HG02759 (cell line): ENCODE results near the gene NSRP1.
A peak's percentile ranks its signal among the peaks of the same experiment; 100 is the strongest.
"Not testable (repeated sequence)": the region's sequence is repeated elsewhere in the genome, so short reads cannot be mapped to it uniquely, and the experiment has no call there.

Experiments used
- ATAC-seq: cut with Tn5 transposase; IDR thresholded peaks from one replicate; pipeline ENCODE4 v1.9.1; 2021; ENCODE audit warnings: mild to moderate bottlenecking, moderate library complexity; ENCODE audit not compliant: unreplicated experiment

Gene NSRP1

GRCh38 chr17:30116661-30117551 is at the start of gene NSRP1:
Gene NSRP1 (plus strand): TSS chr17:30116816. CDS start chr17:30116844, 28 bp downstream.
- peak; percentile 95 for ATAC-seq

- ATAC-seq, result no peak
Observed at GRCh38 chr17:30068465-30068864, 48.2 kb upstream of the NSRP1 start.

DNA sequence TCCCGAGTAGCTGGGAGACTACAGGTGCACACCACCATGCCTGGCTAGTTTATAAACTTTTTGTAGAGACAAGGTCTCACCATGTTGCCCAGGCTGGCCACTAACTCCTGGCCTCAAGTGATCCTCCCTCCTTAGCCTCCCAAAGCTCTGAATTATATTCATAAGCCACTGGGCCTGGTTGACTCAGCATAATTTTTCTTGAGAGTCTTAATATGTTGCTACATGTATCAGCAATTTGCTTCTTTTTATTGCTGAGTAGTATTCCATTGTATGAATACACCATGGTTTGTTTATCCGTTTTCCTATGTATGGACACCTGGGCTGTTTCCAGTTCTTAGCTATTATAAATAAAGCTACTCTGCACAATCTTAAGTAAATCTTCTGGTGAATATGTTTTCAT is 42.4 kb upstream of the NSRP1 start:
- ATAC-seq, result no peak

GRCh38 chr17:30074730-30075129 is 41.9 kb upstream of the NSRP1 start:
- ATAC-seq, result no peak

GRCh38 chr17:30082773-30083172 is 33.8 kb upstream of the NSRP1 start:
- ATAC-seq, result no peak

GRCh38 chr17:30084788-30085187 is 31.8 kb upstream of the NSRP1 start:
- no peak for ATAC-seq

- no peak for ATAC-seq
Observed at GRCh38 chr17:30086896-30087295, 29.7 kb upstream of the NSRP1 start.

DNA sequence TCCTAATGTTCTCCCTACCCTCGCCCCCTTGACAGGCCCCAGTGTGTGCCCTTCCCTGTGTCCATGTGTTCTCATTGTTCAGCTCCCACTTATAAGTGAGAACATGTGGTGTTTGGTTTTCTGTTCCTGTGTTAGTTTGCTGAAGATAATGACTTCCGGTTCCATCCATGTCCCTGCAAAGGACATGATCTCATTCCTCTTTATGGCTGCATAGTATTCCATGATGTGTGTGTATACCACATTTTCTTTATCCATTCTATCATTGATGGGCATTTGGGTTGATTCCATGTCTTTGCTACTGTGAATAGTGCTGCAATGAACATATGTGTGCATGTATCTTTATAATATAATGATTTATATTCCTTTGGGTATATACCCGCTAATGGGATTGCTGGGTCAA is 29.2 kb upstream of the NSRP1 start:
- not testable (repeated sequence) for ATAC-seq

DNA sequence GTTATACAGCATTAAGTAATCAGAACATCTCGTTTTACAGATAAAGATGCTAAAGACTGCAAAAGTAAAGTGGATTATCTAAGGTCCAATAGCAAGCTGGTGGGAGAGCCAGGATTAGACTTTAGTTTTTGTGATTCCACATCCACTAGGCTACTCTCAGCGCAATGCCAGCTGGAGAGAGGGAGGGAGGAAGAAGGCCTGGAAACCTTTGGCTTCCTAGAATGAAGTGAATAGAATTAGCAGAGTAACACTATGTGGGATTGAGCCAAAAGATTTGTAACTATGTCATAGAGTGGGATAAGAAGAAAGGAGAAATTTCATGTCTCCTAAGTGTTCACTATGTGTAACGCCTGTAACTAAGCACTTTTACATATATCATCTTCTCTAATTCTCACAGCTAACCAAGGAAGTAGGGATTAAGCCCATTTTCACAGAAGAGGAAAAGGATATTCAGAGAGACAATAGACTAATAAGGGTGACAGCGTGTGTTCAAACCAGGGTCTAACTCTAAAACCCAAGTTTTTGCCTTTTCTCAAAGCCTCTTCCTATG is 25.4 kb upstream of the NSRP1 start:
- ATAC-seq, result no peak

GRCh38 chr17:30091771-30092170 is 24.8 kb upstream of the NSRP1 start:
- no peak for ATAC-seq

- no peak for ATAC-seq
Observed at GRCh38 chr17:30092886-30093285, 23.7 kb upstream of the NSRP1 start.

DNA sequence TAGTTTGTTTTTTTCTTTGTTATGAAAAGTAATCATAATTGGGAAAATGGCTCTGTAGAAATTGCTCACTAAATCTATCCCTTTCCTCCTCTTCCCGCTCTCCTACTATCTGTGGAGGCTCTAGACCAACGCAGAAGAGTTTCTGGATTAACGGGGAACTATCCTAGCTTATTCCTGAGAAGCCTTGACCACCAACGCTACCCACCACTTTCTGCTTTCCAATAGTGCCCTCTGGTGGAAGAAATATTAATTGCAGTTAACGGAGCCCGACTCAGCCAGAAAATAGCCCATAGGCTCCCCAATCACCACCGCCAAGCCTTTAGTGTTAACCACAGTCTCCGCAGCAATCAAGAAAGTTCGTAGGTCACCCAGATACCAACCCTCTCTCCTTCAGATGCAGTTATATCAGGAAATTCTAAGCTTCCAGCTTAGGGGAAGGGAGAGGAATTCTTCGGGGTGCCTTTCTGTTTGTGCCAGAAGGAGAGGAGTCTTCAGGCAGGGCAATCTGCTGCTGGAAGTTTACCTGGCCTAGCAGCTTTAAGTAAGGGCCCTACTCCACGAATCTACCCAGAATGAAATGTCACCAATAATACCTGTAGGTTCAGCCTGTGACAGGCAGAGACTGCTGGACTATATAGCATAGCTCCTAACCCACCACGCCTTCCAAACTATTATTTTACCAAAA is 23.0 kb upstream of the NSRP1 start:
- no peak for ATAC-seq

DNA sequence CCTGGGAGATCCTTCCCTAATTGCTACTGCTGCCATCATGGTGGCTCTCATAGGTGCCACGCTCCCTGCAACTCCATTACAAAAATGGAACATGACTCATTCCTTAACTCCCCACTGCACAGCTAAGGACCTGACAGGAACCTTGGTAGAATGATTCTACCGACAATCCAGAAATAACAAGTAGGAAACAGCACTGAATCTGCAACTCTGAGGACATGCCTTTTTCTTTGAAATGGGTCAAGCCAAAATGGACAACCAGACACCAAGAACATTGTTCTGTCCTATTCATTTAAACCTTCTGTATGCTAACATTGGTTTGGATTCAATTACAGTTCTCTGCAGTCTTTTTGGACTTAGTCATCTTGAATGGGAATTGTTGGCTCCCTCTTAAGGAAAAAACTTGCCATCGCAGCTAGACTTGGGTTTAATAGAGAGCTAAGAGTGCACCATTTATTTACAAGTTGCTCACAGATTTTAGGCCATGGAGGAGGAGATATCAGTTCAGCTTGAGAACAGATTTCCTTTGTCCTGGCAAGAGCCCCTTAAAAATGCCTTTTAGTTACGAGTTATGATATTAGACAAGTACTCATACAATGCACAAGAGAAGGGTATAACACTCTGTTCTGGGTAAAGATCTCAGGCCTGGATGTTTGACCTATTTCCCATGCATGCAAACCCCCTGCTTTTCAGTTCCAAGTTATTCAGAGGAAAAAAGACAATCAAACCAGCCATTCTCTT is 20.9 kb upstream of the NSRP1 start:
- no peak for ATAC-seq

- no peak for ATAC-seq
Observed at GRCh38 chr17:30101686-30102390, 14.8 kb upstream of the NSRP1 start.

DNA sequence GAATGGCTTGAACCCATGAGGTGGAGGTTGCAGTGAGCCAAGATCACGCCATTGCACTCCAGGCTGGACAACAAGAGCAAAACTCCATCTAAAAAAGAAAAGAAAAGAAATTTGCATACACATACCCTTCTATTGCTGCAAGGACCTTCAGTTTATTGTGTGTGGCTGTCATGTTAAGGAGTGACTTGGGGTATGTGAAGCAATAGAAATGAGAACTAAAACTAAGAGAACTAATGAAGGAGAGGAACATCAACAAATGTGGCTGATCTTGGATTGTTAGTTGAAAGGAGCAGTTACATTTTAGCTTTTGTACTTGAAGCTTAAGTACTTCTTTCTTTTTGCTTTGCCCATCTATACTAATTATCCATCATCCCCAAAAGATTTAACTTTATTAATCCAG is 12.7 kb upstream of the NSRP1 start:
- no peak for ATAC-seq

DNA sequence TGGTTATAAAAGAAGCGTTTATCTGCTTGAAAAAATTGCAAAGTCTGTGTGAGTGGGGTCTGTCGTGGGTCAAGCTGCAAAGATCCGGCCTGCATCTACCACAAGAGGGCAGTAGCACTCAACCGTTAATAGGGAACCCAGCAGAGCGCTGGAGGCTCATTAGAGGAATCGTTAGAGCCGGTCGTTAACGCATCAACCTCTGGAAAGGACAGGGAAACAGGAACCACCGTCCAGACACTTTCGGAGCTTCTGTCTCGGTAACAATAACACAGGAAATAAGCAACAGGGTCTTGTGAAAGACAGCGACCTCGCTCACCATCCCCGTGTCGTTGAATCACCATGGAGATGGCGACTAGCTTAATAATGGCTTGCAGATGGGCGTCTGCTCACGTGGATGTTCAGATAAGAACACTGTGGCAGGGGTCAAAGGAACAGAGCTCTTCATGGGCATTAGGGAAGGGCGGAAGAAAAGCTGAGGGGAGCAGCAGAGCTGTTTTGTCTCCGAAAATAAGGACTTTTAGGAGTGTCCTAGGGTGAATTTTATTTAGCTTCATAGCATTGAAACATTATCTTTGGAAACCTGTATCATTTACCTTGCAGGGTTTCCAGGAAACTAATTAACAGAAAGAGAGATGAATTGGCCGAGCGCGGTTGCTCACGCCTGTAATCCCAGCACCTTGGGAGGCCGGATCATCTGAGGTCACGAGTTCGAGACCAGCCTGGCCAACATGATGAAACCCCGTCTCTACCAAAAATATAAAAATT is 11.9 kb upstream of the NSRP1 start:
- ATAC-seq, result no peak

- no peak for ATAC-seq
Observed at GRCh38 chr17:30112794-30113193, 3.8 kb upstream of the NSRP1 start.

GRCh38 chr17:30113213-30113612 is 3.4 kb upstream of the NSRP1 start:
- ATAC-seq, result no peak

GRCh38 chr17:30116345-30116660 is 313 bp upstream of the NSRP1 start:
- no peak for ATAC-seq

DNA sequence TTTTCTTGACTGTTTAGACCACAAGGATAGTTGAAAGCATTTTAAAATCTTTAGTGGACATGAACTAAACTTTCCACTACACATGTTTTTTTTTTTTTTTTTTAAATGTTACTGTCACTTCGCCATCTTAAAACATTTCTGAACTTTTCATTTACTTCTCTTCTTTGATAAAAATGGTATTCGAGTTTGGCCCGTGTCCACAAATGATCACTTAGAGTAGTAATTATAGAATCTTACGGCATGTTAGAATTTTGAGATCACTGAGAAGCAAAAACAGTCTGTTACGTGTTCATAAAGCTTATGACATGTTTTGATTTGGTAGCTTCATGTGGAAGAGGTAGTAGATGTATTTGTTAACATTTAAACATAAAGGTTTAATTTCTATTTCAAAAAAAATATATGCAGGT is 1.1 kb downstream of the NSRP1 start:
- ATAC-seq, result no peak
